ENCODE data around the gene MFSD6.
"Not testable (repeated sequence)": the region's sequence is repeated elsewhere in the genome, so short reads cannot be mapped to it uniquely, and the experiment has no call there.

The MFSD6 gene

DNA sequence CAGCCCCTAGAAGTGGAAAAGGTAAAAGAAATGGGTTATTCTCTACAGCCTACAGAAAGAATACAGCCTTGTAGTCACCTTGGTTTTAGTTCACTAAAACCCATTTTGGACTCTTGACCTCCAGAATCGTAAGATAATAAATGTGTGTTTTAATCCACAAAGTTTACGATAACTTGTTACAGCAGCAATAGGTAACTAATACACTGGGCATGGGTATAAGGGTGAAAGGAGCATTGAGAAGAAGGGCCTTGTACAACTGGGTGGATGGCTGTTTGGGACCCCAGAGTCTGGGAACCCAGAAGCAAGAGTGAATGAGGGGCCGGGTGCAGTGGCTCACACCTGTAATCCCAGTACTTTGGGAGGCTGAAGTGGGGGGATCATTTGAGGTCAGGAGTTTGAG is 2.2 kb upstream of the MFSD6 start:
- no peak for DNase-seq

DNA sequence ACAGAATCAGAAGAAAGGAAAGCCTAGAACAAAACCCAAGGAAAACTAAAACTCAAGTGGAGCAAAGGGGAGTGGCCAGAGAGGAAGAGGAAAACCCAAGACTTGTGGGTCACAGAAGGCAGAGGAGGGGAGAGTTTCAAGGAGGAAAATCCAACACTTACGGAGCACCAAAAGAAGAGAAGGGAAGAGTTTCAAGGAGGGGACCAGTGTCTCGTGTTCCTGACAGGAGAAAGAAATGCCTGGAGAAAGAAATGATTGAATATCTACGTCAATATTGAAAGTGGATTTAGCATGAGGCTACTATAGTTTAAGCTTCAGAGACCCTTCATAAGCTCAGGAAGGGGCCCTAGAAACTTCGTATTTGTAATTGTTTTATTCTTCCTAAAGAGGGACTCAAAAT is 1.4 kb upstream of the MFSD6 start:
- DNase-seq, result no peak

- no peak for DNase-seq
Observed at GRCh38 chr2:190407246-190407661, 901 bp upstream of the MFSD6 start.

DNA sequence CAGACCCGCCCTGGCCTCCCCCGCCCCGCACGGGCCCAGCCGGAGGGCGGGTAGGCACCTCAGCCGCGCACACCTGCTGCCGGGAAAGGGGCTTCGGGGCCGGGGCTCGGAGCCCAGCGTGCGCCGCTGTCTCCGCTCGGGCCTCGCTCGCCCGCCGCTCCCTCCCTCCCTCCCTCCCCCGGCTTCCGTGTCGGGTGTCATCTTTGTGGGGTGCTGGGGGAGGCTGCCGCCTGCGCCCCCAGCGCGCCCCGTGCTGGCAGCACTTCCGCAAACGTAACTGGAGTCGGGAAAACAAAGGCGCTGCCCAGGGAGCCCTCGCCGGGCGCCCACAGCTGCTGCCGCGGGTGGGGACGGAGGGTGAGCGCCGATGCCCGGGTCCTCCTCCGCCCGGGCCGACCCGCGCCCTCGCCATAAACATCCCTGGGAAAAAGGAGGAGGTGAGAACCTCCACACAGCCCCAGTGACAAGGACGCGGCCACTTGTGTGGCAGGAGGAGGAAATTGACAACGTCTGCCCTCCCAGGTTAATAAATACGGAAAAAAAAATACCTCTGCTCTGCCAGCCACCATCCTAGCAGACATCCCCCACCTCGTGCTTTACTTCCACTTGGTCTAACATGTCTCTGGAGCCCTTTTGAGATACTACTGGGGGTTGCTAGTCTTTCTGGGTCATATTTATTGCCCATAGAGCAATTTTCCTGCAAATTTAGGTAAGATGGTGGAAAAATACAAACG is 550 bp downstream of the MFSD6 start:
- DNase-seq, result peak; percentile 48

DNA sequence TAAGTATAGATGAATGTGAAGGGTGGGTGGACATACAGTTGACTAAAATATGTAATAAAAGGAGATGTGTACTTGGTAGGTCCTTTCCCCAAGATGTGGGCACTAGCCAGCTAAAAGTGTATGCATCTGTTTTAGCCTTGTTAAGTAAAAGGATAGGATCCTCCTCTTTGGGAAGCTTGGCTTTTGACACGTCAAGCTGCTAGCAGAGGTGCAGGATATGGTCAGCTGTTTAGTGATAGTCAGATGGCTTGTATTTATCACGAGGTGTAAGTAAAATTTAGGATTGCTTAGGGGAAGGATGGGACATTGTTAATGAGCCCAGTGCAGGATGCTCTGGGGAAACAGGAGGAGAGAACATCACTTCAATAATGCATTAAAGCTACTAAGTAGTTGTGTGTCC is 1.5 kb downstream of the MFSD6 start:
- DNase-seq, result no peak

- no peak for DNase-seq
Observed at GRCh38 chr2:190410166-190410565, 2.0 kb downstream of the MFSD6 start.

DNA sequence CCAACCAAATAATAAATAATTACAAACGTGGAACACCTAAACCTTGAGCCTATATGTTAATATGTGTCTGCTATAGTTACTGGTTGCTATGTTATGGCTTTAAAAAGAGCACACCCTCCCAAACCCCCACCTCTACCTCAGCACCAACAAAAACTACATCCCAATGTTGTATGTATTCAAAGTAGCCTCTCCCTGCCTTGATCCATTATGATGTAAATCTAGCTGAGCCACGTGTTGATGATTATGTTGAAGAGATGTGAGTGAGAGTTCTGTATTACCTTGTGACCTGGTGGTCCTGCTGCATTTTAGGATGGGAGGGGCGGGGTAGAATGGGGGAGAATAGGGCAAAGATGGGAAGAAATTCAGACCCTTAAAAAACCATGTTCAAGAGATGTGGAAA is 4.8 kb downstream of the MFSD6 start:
- DNase-seq, result no peak

- DNase-seq, result no peak
Observed at GRCh38 chr2:190413421-190413820, 5.3 kb downstream of the MFSD6 start.

- DNase-seq, result no peak
Observed at GRCh38 chr2:190415251-190415650, 7.1 kb downstream of the MFSD6 start.

GRCh38 chr2:190415794-190416775 is 7.9 kb downstream of the MFSD6 start:
- peak; percentile 87 for DNase-seq

- peak; percentile 67 for DNase-seq
Observed at GRCh38 chr2:190417045-190417842, 9.1 kb downstream of the MFSD6 start.

GRCh38 chr2:190418727-190419126 is 10.6 kb downstream of the MFSD6 start:
- DNase-seq, result no peak

GRCh38 chr2:190420801-190421200 is 12.6 kb downstream of the MFSD6 start:
- no peak for DNase-seq

DNA sequence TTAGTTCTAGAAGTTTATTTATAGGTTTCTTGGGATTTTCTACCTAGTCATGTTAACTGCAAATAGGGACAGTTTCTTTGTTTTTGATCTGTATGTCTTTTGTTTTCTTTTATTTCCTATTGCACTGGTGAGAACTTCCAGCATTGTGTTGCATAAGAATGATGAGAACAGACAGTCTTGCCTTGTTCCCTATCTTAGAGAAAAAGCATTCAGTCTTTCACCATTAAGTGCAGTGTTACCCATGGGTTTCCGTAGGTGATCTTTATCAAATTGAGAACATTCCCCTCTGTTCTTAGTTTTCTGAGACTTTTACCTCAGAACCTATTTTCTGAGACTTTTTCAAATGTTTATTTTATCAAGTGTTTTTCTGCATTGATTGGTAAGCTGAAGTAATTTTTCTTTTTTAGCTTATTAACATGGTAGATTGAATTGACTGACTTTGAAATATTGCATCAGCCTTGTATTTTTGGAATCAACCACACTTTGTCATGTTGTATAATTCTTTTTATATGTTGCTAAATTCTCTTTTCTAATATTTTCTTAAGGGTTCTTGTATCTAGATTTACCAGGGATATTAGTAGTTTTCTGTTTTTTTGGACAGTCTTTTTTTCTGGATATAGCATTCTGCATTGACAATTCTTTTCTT is 17.2 kb downstream of the MFSD6 start:
- DNase-seq, result no peak

GRCh38 chr2:190425883-190426658 is 17.9 kb downstream of the MFSD6 start:
- no peak for DNase-seq

GRCh38 chr2:190430866-190431265 is 22.7 kb downstream of the MFSD6 start:
- not testable (repeated sequence) for DNase-seq

GRCh38 chr2:190431907-190432306 is 23.8 kb downstream of the MFSD6 start:
- no peak for DNase-seq

GRCh38 chr2:190432567-190433231 is 24.5 kb downstream of the MFSD6 start:
- DNase-seq, result no peak

DNA sequence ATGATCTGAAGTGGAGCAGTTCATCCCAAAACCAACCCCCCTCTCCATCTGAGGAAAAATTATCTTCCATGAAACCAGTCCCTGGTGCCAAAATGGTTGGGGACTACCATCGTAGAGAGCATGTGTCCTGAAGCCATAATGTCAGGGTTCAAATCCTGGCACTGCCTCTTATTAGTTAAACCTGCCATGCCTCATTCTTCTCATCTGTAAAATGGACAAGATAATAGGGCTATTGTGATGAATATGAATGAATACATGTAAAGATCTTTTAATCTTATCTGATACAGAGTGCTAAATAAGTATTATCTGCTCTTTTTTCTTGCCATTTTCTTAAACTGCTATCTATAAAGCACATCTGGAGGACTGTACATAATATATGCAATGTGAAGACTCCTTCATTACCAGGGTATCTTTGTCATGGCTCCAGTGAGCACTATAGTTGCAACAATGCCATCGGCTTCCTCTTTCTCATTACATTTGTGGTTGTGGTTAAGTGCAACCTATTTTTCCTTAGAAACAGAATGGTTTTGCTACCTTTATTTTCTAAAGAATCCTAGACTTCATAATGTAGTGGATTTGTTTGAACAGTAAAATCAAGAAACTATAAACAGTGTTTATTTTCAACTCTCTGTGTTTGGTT is 27.0 kb downstream of the MFSD6 start:
- no peak for DNase-seq

GRCh38 chr2:190436557-190436956 is 28.4 kb downstream of the MFSD6 start:
- DNase-seq, result no peak

GRCh38 chr2:190440113-190440512 is 32.0 kb downstream of the MFSD6 start:
- DNase-seq, result no peak
